PC-3 (cell line): Measurements from ENCODE around the gene POLR2B.

Experiments
- CTCF ChIP-seq: fragments of 300-600 bp; sonication (generic); conservative IDR thresholded peaks from 2 replicates; pipeline ENCODE4 v1.5.1; 2017; ENCODE audit warnings: antibody characterized with exemption, low read depth, mild to moderate bottlenecking, low read length
- EZH2 ChIP-seq: fragments of 300-600 bp; sonication (generic); IDR thresholded peaks from one replicate; pipeline ENCODE4 v1.6.1; 2017; ENCODE audit warnings: antibody characterized with exemption, mild to moderate bottlenecking, low read length; ENCODE audit not compliant: unreplicated experiment
- EZH2phosphoT487 ChIP-seq: fragments of 300-600 bp; sonication (generic); IDR thresholded peaks from 2 replicates; pipeline ENCODE4 v1.6.1; 2018; ENCODE audit warnings: mild to moderate bottlenecking, antibody characterized with exemption, low read length, borderline replicate concordance

GRCh38 chr4:56981795-56982201 is 3.1 kb downstream of the POLR2B start:
- TF ChIP-seq CTCF (no peak), EZH2 (no peak), EZH2phosphoT487 (no peak)
